Prostate gland (tissue), 2 donors: Measurements from ENCODE around the gene HMGA1. TPM values are rescaled to one million over a fixed set of nuclear protein-coding genes. Genes with fewer than 3 reads are reported as not detected.

Source experiments
- DNase-seq: peaks from one replicate; pipeline ENCODE4 v3.0.0-alpha.2; 2019; ENCODE audit warnings: low spot score
- H3K27ac ChIP-seq, 2 donors: fragments of 200-600 bp; sonication (generic); 2 replicates each; pipeline ENCODE4 v1.5.1; 2017 to 2019
- H3K27me3 ChIP-seq: fragments of 200-600 bp; sonication (generic); replicated peaks from 2 replicates; pipeline ENCODE4 v1.5.1; 2019; ENCODE audit not compliant: insufficient read depth
- H3K36me3 ChIP-seq, 2 donors: fragments of 200-600 bp; sonication (generic); 1 replicate in 1 of 2; 2 replicates in 1 of 2; pipeline versions ENCODE4 v1.5.1 to v1.8.1; 2017 to 2019
- H3K4me1 ChIP-seq: fragments of 200-600 bp; sonication (generic); replicated peaks from 2 replicates; pipeline ENCODE4 v1.5.1; 2019
- H3K4me3 ChIP-seq, 2 donors: fragments of 200-600 bp; sonication (generic); 2 replicates each; pipeline ENCODE4 v1.5.1; 2017 to 2019
- H3K9me3 ChIP-seq: fragments of 200-600 bp; sonication (generic); 2 replicates; pipeline ENCODE4 v1.5.1; 2017
- POLR2A ChIP-seq: fragments of 450-650 bp; IDR thresholded peaks from one replicate; pipeline ENCODE4 v1.6.1; 2016; ENCODE audit warnings: antibody characterized with exemption, mild to moderate bottlenecking
- POLR2AphosphoS5 ChIP-seq: sonication (generic); formaldehyde crosslinking; IDR thresholded peaks from one replicate; pipeline ENCODE4 v1.6.1; 2017; ENCODE audit warnings: antibody characterized with exemption
- WGBS: methylation state at CpG from one replicate; pipeline ENCODE4 v1.1.5; 2018; 5-methylcytosine and 5-hydroxymethylcytosine counted together
- intact Hi-C: fragments of 100-400 bp; cut with DNase I; formaldehyde crosslinking; loops from one replicate; pipeline ENCODE4 v1.14.2; 2022
- total RNA-seq, 2 donors: library from RNA; depleted of rRNA; stranded (reverse); fragments of >200 nt; gene quantifications; one replicate each; pipeline ENCODE4 v1.1.0, GENCODE V29; 2016
- TF ChIP-seq, protein P1 (sequence below), 4 experiments: fragments of 200-600 bp in 2 of 4; fragments of 450-650 bp in 2 of 4; sonication (generic) in 2 of 4; IDR thresholded peaks; 1 replicate in 3 of 4; 2 replicates in 1 of 4; pipeline ENCODE4 v1.5.1; 2016 to 2019; ENCODE audit warnings: antibody characterized with exemption in 4 of 4, mild to moderate bottlenecking in 2 of 4, moderate library complexity in 2 of 4

HMGA1 gene
- total RNA-seq, 2 donors from 2014 or later = 29.4 to 139 TPM

DNA sequence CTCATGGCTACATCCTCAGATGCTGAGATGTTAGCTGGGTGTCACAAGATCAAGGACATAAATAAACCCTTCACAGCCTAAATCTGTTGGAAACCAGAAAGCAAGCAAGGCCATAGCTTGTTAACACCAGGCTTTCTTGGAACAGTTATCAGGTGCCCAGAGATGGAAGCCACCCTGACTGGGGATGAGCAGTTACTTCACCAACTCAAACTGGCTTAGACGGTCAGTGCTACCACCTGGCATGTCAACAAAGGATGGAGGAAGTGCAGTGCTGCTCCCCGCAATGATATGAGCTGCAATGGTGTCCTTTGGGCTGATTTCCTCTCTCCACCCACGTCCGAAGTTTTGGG is 41.1 kb downstream of the HMGA1 start:
- WGBS = 92% methylated on average over 4 of the region's 4 CpGs
- intact Hi-C loops = no loop called here

DNA sequence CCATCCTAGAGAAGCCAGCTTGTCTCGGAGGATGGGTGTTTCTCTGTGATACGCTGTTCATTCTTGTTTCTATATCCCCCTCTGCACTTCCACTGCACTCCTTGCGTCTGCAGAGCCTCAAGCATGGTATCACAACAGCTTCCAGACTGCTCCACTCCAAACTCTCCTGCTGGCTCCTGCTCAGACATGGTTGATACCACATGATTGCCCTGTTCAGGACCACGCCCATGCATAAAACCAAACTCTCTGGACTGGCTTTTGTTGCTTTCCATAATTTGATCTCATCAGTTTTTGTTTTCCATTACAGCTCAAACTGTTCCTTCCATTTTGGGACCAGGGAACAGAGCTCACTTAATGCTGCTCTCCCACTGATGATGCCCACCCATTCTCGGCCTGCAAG is 42.2 kb downstream of the HMGA1 start:
- intact Hi-C loops = no loop called here
- H3K9me3 ChIP-seq = no peaks in the 10 kb centered on the region
- no peak for DNase-seq
- H3K27ac ChIP-seq = no peak overlapping the region
- no peaks in the 10 kb centered on the region for H3K36me3 ChIP-seq
- 73% methylated on average over 4 of the region's 5 CpGs for WGBS
- no peaks in the 10 kb centered on the region for H3K4me1 ChIP-seq
- no peak overlapping the region for H3K4me3 ChIP-seq
- TF ChIP-seq POLR2A = no peak
- no peak for TF ChIP-seq POLR2AphosphoS5
- TF ChIP-seq, protein P1, sequence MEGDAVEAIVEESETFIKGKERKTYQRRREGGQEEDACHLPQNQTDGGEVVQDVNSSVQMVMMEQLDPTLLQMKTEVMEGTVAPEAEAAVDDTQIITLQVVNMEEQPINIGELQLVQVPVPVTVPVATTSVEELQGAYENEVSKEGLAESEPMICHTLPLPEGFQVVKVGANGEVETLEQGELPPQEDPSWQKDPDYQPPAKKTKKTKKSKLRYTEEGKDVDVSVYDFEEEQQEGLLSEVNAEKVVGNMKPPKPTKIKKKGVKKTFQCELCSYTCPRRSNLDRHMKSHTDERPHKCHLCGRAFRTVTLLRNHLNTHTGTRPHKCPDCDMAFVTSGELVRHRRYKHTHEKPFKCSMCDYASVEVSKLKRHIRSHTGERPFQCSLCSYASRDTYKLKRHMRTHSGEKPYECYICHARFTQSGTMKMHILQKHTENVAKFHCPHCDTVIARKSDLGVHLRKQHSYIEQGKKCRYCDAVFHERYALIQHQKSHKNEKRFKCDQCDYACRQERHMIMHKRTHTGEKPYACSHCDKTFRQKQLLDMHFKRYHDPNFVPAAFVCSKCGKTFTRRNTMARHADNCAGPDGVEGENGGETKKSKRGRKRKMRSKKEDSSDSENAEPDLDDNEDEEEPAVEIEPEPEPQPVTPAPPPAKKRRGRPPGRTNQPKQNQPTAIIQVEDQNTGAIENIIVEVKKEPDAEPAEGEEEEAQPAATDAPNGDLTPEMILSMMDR (IDR thresholded peaks at IDR 0.05) = no peak
- H3K27me3 ChIP-seq = no peaks in the 10 kb centered on the region

More for the DNA sequence above, 41.1 kb downstream of the HMGA1 start:
- Histone ChIP-seq H3K4me3 (no peak overlapping the region), H3K27ac (no peak overlapping the region), H3K9me3 (no peaks in the 10 kb centered on the region), H3K27me3 (no peaks in the 10 kb centered on the region), H3K36me3 (no peaks in the 10 kb centered on the region), H3K4me1 (no peaks in the 10 kb centered on the region)
- no peak for DNase-seq
- TF ChIP-seq POLR2A = no peak
- TF ChIP-seq, protein P1 (IDR thresholded peaks at IDR 0.05) = no peak
- no peak for TF ChIP-seq POLR2AphosphoS5

DNA sequence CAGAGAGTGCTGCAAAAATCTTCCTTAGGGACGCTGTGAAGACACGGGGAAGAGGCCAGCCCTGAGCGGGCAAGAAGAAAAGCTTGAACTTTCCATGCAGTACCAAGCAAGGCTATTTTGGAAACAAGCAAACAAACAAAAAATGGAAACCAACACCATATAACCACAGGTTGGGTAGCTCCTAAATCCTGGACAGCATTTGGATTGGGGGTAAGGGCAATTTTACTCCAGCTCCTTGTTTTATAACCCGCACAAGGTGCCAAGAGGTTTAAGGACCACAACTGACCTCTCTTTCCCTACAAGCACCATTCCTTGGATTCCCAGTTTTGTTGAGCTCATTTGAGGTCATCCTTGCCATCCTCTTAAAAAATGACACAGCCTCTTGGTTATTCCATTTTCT is 43.5 kb downstream of the HMGA1 start:
- Histone ChIP-seq H3K27me3 (no peaks in the 10 kb centered on the region), H3K4me1 (no peaks in the 10 kb centered on the region), H3K27ac (no peak overlapping the region), H3K9me3 (no peaks in the 10 kb centered on the region), H3K4me3 (no peak overlapping the region), H3K36me3 (no peaks in the 10 kb centered on the region)
- no peak for DNase-seq
- 97% methylated on average over 4 of the region's 4 CpGs for WGBS
- TF ChIP-seq POLR2A = no peak
- TF ChIP-seq, protein P1 (IDR thresholded peaks at IDR 0.05) = no peak
- TF ChIP-seq POLR2AphosphoS5 = no peak
- intact Hi-C loops = no loop called here

DNA sequence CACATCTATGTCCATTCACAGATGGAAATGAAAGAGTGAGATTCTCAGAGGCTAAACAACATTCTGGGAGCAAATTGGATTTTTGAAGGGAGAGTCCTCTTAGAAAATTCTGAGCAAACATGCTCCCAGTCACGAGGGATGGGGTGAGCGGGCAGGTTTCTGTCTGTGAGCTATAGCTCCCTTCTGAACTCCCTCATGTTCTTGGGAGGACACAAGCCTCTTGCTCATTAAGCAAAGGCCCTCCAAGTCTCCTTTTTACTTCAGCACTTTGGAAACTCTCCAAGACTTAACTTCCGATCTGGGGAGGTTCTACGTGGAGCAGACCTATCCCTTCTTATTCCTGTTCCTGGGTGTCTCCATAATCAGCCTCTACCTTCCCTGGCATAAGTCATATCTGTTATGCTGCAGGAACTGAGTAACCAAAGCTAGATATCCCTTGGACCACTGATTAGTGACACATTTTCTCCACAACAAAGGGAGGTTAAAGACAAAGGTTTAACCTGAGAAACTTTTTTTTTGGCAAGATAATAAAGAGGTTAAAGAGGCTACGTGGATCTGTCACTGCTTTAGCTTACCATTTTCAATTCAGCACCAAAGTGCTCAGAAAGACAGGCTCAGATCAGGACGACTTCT is 45.1 kb downstream of the HMGA1 start:
- no peak for DNase-seq
- Histone ChIP-seq H3K4me1 (no peaks in the 10 kb centered on the region), H3K36me3 (no peaks in the 10 kb centered on the region), H3K9me3 (no peaks in the 10 kb centered on the region), H3K27ac (no peak overlapping the region), H3K4me3 (no peak overlapping the region), H3K27me3 (no peaks in the 10 kb centered on the region)
- no peak for TF ChIP-seq POLR2AphosphoS5
- no peak for TF ChIP-seq POLR2A
- TF ChIP-seq, protein P1 (IDR thresholded peaks at IDR 0.05) = no peak
- 81% methylated on average over 6 of the region's 6 CpGs for WGBS
- intact Hi-C loops = no loop called here

DNA sequence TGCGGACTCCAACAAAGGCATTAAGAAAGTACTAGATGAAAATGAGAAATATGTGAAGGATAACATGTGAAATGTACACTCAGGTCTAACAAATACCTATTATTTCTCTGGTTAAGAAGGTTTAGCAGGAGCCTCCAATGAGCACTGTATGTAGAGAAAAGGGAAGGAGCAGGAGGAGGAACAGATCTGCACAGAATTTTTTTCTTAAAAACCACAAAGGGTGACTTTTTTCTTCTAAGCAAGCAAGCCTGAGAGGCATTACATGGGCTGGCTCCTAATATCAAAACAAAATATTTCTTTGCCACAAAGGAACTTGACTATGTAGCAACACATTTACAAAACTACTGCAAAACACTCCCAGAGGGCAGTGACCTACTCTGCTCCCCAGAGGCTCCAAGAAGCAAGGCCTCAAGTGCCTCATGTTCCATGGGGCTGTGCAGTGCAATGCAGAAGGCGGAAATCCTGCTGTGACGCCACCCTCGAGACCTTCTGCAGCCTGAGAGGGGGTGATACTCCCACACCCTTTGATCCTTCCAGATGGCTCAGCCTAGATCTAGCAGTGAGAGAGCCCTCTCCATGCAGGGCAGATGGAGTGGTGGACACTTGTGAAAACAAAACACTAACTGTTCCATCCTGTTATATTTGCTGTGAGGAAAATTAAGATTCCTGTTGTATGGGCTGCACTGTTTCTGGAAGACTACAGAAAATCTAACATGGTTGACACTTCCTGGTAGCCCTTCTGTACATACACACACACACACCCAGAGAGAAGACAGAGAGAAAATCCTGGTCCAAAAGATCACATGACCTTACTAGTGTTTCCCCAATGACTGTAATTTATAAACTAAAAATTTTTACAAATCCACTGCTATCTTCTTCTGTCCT is 48.1 kb downstream of the HMGA1 start:
- Histone ChIP-seq H3K27ac (no peak overlapping the region), H3K27me3 (no peaks in the 10 kb centered on the region), H3K4me3 (no peak overlapping the region), H3K36me3 (no peaks in the 10 kb centered on the region), H3K9me3 (no peaks in the 10 kb centered on the region), H3K4me1 (no peaks in the 10 kb centered on the region)
- 94% methylated on average over 4 of the region's 4 CpGs for WGBS
- TF ChIP-seq, protein P1 (IDR thresholded peaks at IDR 0.05) = no peak
- TF ChIP-seq POLR2AphosphoS5 = no peak
- intact Hi-C loops = no loop called here
- DNase-seq = no peak
